H4 (cell line): Measurements from ENCODE around the gene LY6G5B. TPM values are rescaled to one million over a fixed set of nuclear protein-coding genes. Genes with fewer than 3 reads are reported as not detected.

Experiments used
- DNase-seq: peaks from one replicate; pipeline ENCODE4 v3.0.0-alpha.2; 2015; ENCODE audit warnings: low spot score
- total RNA-seq: library from RNA; depleted of rRNA; stranded (reverse); fragments of >200 nt; shearing (Covaris generic); gene quantifications from 2 replicates; pipeline ENCODE4 v1.2.3, GENCODE V29; 2014

The LY6G5B gene
- total RNA-seq, 1 experiment from 2014 or later, result not detected

DNA sequence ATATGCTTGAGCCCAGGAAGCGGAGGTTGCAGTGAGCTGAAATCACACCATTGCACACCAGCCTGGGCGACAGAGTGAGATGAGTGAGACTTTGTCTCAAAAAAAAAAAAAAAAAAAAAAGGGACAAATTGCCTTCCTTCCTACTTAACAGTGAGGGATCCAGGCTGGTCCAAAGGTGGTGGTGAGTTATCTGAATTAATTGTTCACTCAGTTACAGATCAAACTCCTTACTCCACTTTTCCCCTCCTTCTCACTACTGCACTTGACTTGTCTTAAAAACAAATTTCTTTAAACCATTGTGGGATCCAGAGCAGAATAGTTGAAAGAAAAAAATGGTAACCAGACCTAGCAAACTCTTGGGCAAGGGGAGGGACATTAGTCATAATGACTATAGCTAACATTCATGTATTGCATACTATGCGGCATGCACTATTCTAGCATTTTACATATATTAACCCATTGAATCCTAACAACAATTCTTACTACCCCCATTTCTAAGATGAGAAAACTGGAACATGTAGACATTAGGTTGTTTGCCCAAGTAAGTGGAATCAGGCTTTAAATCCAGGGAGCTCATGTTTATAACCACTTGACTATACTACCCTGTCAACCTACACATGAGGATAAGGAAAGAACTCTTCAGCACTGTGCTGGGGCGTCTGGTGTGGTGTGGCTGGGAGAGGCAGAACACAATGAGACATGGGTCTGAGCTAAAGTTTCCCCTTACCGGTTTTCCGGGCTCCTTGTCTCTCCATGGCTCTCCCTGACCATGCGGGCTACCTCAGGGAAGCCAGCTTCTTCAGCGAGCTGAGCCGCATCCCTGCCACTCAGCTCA is 6.4 kb upstream of the LY6G5B start:
- DNase-seq, result no peak

DNA sequence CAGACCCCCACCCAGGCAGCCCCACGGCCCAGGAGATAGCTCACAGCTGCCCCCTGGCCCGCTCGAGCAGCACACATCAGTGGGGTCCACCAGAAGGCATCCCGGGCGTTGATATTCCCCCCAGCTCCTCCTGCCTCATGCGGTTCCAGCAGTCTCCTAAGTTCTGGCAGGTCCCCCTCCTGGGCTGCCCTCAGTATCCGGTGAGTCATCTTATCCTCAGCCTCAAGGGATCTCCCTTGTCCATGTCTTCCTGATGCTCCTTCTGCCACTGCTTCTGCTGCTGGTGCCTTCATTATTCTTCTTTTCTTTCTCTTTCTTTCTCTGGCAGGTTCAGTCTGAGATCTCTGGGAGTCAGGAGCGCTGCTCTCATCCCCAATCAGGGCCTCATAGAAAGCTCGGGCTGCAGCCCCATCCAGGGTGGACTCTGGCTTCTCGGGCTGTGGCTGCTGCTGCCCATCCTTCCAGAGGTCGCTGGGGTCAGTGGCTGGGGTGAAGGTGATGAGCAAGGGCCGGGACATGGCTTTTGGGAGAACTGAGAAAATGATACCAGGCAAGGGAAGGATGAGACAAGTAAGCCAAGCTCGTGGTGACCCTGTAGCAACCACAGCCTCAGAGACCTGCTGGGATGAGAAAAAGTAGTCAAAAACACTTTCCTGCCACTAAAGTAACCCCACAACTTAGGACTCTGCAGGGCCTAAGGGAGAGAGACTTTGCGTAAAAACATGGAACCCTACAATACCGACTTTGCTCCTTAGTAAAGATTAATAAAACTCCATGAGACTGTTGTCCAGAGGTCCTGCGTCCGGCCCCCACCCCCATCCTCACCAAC is 5.6 kb upstream of the LY6G5B start:
- DNase-seq, result peak; percentile 58

DNA sequence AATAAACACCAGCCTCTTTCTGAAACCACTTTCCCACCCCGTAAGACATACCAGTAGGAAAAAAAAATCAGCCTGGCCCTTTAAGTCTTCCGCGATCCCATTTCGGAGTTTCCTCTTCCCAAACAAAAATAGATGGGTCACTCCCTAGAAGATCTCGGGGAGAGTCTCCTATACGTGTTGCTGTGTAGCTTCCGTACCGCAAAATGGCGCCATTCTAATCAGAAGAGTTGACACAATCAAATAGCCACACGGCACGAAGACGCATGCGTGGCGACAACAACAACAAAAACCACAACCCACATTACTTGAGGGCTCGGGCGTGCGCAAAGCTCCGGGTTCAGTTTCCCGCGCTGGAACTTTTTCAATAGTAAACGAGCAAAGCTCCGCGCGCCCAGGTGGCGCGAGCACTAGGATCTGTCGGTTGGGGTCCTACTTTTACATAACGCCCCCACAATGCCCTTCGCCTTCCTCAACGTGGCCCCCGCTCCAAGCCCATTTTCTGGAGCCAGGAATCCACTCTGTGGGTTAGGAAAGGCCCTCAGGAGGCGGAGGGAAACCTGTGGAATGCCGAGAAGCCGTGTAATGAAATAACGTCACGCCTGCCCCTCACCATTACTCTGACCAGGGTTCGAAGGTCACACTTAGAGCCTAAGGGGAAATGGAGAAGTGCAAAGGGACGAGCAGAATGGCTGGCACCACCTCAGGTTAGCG is 4.8 kb upstream of the LY6G5B start, which contains the start of gene GPANK1:
GPANK1 (minus strand) TSS at position 208 of the 711 bp plus-strand sequence. CDS start 519 bp downstream, outside the sequence.
- peak; percentile 97 for DNase-seq

GRCh38 chr6:31665501-31666336 is 4.1 kb upstream of the LY6G5B start, which contains the start of gene CSNK2B:
TSS of gene CSNK2B (plus strand) at chr6:31666080. CDS start at chr6:31666832, 752 bp downstream.
- DNase-seq, result peak; percentile 97

DNA sequence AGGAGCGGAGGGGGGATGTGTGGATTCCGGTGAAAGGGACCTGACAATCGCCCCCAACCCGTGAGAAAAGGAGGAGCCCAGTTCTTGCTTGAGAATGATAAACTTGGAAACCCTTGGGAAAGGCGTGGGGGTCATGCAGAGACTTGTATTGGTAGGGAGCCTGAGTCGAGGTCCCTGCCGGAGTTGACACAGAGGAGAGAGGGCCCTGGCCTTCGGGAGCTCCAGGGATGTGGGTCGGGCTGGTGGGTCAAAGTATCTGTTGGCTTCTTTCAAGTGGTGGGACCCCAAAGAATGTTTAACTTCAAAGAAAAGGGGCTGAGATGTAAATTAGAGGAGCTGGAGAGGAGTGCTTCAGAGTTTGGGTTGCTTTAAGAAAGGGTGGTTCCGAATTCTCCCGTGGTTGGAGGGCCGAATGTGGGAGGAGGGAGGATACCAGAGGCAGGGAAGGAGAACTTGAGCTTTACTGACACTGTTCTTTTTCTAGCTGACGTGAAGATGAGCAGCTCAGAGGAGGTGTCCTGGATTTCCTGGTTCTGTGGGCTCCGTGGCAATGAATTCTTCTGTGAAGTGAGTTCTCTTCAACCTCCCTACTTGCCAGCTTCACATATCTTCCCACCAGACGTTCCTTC is 3.3 kb upstream of the LY6G5B start:
- DNase-seq, result no peak

DNA sequence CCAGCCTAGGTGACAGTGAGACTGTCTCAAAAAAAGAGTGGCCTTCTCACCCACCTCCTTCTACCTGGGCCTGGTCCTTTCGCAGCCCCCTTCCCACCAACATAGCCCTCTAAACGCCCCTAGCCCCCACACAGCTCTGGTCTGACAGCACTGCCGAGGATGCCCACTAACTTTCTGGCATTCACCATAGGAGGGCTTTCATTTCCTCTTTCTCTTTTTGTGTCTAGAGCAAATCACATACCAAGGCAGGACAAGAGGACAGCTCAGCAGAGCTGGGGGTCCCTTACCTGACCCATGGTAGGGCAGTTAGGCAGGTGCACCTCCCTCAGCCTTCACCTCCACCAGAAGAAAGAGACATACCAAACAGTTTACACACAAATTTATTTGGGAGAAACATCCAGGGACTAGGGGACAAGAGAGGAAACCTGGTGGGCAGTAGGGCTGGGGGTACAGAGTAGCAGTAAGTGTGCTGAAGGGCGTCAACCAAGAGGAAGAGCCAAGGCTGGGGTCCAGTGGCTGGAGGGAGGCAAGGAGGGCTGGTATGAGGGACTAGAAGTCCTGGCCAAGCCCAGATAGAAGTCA is 6.6 kb downstream of the LY6G5B start:
- no peak for DNase-seq

- no peak for DNase-seq
These were observed 7.1 kb downstream of the LY6G5B start for GRCh38 chr6:31676904-31677303.

DNA sequence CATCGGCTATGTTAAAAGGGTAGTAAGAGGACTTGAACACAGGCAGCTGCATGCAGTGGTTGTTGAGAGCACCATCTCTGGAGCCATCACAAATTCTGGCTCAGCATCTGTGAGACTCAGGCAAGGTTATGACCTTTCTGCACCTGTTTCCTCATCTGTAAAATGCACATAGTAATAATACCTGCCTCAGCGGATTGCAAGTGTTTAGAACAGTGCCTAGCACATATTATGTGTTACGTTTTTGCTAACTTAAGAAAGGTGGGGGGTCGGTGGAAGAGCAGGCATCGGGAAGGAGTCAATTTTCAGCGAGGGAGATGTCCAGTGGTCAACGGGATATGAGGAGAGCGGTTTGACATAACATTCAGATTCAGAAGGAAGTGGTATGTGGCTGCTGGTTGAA is 8.2 kb downstream of the LY6G5B start:
- no peak for DNase-seq

DNA sequence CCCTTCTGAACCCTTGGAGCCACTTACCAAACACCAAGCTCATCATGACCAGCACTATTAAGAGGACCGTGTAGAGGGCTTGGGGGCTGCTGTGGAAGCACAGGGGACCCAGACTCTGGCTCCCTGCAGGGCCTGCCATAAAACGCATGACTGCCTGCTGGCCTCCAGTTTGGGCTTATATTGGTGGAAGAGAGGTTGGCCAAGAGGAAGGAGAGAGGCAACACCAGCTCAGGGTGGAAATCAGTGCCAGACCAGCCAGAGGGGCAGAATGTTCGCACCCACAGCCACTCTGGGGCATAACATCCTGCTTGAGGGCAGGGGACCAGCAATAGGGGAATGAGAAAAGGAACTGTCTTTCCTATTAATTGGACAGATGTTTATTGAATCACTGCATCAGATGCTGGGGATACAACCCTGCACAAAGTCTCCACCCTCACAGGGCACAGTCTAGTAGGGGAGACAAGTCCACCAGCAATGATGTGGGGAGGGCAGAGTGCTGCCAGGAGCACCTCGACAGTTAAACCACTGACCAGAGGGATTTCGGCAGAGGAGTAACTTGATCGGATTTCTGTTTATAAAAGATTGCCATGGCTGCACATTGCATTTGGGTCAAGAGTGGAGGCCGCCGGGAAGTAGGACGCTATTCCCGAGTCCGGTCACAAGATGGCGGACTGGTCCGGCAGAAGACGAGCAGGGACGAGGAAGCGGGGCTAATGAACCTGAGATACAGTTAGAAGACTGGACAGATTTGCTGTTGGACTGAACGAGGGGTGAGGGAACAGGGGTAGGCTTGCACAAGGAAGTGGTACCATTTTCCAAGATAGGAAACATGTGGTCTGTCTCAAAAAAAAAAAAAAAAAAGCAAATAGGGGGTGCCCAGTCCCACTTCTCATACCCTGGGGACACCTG is 10.7 kb downstream of the LY6G5B start, which contains the start of gene LY6G5C:
LY6G5C (minus strand) TSS at position 842 of the 909 bp plus-strand sequence; CDS start at position 148, 694 bp downstream.
- DNase-seq, result peak; percentile 79

GRCh38 chr6:31681135-31681671 is 11.4 kb downstream of the LY6G5B start:
- no peak for DNase-seq

DNA sequence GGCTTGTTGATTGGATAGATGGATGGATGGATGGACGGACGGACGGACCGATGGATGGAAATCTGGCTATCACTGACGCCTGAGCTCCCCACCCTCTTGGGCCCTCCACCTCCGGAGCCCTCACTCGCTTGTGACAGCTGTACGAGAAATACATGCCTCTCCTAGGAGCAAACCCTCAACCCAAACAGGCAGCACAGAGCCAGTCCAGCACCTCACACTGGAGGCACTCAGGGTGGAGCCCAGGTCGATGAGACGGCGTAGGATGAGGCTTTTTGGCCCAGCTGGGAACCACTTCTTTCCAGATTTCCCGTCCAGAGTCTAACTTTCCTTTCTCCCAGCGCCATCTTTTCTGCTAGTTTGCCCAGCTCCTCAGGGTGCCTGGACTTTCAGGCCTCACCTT is 13.8 kb downstream of the LY6G5B start:
- no peak for DNase-seq

DNA sequence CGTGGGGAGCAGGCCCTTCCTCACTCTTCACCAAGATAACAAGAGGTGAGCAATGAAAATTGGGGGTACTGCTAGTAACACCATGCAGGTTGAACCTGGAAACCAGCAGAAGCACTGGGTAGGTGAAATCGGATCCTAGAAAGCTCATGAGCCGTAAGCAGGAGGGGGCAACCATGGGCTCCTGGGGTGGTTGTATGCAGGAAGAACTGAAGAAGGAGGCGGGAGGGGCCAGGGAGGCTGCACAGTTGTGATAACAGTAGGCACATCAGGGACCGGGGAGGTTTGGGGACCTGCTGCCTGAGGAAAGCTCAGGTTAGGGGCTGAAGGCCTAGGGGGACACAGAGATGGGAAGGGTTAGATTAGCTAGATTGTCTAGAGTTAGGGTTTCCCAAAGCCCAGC is 16.7 kb downstream of the LY6G5B start:
- no peak for DNase-seq

DNA sequence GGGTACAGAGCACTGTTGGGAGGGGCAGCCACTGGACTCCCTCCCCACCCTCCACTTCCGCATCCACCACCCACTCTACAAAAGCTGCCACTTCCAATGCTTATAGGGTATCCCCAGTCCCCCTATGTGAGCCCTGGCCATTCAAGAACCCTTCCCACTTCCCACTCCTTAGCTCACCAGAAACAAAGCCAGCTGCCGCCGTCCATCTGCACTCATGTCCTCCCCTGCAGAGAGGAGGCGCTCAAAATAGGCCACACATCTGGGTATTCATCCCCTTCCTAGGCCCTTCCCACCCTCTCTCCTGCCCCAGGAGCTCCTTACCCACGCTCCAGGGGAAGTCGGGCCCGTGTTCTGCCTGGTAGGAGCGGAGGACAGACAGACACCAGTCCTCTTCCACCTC is 17.5 kb downstream of the LY6G5B start:
- no peak for DNase-seq

DNA sequence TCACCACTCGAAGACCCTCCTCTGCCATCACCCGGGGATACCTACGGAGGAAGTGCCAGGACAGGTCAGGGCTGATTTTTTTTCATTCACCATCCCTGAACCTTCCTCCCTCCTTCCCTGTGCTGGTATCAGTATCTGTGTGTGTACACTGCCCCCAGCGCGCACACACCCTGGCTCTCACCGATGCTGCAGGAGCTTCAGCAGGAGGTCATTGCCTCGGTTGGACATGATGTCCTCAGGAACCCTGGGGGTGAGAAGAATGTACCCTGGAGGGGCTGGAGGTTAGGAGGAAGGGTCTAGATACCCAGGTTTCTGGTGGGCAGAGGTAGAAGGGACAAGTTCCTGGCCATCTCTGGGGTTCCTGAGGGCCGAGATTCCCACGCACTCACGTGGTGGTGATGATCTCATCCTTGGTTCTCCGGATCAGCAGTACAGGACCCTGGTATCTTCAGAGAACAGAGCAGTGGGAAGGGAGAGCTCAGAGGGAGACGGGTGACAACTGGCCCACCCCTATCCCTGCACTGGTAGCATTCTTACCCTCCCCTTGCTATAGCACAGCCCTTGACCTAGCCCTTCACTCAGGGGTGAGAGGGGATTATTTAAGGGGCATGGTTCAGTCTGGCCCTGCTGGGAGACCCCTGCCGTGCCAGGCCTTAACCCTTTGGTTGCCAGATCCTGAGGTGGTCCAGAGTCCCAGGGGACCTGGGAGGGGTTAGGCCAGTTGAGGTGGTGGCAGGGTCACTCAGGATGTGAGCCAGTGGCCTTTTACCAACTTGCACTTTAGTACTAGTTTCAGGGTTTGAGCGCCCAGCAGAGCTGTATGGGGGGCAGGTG is 18.3 kb downstream of the LY6G5B start:
- no peak for DNase-seq

GRCh38 chr6:31689249-31690110 is 19.7 kb downstream of the LY6G5B start:
- no peak for DNase-seq

GRCh38 chr6:31690231-31691077 is 20.7 kb downstream of the LY6G5B start:
- no peak for DNase-seq
